Stimulated activated CD8-positive, alpha-beta memory T cell treated with anti-CD3 and anti-CD28 coated beads, Interleukin-15, amount 100 ng/mL, for 48 hours (primary cell): ENCODE results near the gene OR7G1.
"Not testable (repeated sequence)": the region's sequence is repeated elsewhere in the genome, so short reads cannot be mapped to it uniquely, and the experiment has no call there.

Source experiments
- DNase-seq, 2 donors: peaks; one replicate each; pipeline ENCODE4 v3.0.0-alpha.2; 2020; ENCODE audit warnings: low read depth in 2 of 2

The OR7G1 gene

GRCh38 chr19:9076901-9077300 lies 38.7 kb downstream of the OR7G1 start:
- no peak for DNase-seq

- DNase-seq: peak in 1 of 2 donors; percentile 5
Observed at GRCh38 chr19:9075064-9075949, 40.3 kb downstream of the OR7G1 start.

DNA sequence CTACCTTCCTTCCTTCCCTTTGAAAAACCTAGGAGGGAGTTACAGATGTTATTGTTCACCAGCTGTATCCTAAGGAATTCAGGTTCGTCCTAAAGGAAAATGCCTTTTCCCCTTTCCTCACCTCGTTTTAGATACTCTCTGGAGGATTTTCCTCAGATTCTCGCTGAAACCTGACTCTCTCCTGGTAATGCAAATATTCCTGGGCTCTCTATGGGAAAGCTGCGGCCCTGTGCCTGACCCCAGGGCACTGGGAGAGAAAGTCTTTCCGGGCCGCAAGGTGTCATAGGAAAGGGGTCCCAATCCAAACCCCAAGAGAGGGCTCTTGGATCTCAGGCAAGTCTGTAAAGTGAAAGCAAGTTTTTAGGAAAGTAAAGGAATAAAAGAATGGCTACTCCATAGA lies 41.8 kb downstream of the OR7G1 start:
- DNase-seq: no peak

DNA sequence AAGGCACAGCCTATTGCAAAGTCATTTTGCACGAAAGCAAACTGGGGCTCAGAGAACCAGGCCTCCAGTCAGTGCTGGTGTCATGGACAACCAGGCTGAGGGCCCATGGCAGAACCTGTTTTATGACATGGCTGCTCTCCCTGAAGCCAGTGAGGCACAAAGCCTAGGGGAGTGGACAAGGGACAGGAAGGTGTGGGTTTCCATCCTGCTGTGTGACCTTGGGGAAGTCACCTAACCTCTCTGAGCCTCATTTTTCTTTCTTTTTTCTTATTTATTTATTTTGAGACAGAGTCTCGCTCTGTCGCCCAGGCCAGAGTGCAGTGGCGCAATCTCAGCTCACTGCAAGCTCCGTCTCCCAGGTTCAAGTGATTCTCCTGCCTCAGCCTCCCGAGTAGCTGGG lies 43.8 kb downstream of the OR7G1 start:
- DNase-seq: not testable (repeated sequence)

- DNase-seq: no peak
Observed at GRCh38 chr19:9070066-9070465, 45.5 kb downstream of the OR7G1 start.

DNA sequence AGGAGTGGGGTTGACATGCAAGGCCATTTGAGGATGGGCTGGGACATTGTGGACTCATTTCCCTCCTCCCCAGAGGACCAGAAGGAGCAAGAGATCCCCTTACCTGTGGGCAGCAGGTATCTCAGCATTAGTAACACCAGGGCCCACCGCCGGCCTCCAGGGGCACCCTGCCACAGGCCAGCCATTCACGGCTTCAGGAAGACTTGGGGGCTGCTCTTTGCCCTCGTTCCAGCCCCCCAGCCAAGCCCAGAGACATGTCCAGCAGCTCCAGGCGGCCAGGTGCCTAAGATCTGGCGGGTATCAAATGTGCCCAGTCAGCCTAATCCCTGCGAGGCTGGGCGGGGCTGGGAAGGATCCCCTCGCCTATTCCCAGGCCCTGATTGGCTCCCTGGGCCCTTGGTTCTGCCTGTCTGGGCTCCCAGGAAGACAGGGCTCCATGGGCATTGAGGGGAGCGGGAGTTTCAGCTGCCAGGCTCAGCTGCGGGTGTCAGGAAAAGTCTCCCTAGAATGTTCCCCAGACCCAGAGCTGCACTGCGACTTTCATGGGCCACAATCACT lies 50.0 kb downstream of the OR7G1 start:
- no peak for DNase-seq
